ENCODE results near the gene EXOC3L1. TPM values are rescaled to one million over a fixed set of nuclear protein-coding genes. Genes with fewer than 3 reads are reported as not detected.

Gene EXOC3L1
- total RNA-seq, 4 donors from 2014 or later: 2.3 to 28.8 (median 3.4) TPM

DNA sequence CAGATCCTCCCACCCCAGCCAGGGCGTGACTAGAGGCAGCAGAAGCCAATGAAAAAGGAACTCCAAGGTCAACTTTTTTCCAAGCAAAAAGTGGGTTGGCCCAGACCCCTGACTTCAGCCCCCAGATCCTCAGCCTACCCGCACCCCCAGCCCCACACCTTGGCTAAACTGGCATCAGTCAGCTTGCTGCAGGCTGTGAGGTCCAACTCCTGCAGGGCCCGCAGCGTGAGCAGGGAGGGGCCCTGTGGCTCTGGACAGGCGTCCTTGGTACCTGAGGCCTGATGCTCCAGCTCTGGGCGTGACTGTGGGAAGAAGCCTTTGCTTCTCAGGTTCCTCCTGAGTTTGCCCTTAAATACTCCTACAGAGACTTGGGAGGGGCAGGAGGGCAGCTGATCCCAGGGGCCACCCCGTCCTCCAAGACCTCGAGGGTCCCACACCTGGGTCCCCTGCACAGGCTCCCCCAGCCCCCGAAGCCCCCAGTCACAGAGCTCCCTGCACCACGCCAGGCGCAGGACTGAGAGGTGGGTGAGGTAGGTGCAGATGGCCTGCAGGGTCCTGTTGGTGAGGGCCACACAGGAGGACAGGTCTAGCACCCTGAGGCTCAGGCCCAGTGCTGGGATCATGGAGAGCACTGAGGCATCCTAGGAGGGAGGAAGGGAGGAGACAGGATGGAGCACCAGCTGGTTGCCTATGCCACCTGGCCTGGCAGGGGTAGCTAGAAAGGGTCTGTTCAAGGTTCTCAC is 18.4 kb upstream of the EXOC3L1 start:
- TF ChIP-seq, protein P1, sequence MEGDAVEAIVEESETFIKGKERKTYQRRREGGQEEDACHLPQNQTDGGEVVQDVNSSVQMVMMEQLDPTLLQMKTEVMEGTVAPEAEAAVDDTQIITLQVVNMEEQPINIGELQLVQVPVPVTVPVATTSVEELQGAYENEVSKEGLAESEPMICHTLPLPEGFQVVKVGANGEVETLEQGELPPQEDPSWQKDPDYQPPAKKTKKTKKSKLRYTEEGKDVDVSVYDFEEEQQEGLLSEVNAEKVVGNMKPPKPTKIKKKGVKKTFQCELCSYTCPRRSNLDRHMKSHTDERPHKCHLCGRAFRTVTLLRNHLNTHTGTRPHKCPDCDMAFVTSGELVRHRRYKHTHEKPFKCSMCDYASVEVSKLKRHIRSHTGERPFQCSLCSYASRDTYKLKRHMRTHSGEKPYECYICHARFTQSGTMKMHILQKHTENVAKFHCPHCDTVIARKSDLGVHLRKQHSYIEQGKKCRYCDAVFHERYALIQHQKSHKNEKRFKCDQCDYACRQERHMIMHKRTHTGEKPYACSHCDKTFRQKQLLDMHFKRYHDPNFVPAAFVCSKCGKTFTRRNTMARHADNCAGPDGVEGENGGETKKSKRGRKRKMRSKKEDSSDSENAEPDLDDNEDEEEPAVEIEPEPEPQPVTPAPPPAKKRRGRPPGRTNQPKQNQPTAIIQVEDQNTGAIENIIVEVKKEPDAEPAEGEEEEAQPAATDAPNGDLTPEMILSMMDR (IDR thresholded peaks at IDR 0.05): no peak
- ATAC-seq (ENCODE audit: low FRiP score) (no peak), DNase-seq (ENCODE audit: low spot score) (no peak)

DNA sequence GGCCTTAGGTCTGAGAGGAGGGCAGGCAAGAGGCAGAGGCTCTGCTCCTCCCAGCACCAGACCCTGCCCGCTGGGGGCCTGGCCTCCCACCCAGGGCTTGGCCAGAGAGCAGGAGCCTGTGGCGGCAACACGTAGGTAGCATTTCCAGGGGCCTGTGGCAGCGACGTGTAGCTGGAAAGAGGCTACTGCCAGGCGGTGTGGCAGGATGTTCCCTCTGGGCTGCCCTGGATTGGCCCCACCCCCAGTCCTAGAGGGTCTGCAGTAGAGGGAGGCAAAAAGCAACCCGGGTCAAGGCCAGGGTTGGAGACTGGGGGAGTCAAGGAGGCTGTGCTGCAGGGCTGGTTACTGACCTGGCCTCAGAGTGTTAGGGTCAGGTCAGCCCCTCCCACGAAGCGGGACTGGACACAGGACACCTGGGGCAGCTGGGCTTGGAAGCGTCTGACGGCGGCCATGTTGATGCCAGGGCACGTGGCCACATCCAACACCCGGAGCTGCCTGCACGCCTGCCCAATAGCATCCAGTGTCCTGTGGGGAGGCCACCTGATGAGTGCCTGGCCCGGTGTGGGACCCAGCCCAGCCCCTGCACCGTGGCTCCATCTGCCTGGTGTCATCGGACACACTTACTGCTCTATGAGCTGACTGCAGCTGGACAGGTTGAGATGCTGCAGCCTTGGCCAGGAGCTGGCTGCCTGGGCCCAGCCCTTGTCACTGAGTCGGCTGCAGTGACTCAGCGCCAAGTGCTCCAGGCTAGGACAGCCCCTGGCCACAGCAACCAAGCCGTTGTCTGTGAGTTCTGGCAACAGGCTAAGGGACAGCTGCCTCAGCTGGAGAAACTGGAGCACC is 17.5 kb upstream of the EXOC3L1 start:
- DNase-seq (ENCODE audit: low spot score): no peak
- no peak for ATAC-seq (ENCODE audit: low FRiP score)
- TF ChIP-seq, protein P1 (IDR thresholded peaks at IDR 0.05): no peak

DNA sequence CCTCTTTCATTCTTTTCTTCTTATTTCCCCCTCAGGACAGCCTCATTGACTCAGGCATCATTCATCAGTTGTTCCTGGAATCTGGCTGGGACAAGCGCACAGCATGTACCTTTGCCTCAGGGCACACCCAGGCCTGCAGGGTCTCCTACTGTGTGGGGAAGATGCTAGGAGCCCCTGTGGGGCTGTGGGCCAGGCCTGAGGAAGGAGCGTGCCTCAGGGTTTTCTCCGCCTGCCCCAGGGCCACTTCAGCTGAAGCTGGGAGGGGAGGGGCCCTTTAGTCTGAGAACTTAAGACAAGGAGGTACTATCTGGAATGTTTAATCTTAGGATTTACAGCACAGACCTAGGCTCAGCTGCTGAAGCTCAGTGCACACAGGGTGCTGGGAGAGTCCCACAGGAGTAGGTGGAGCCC is 16.9 kb upstream of the EXOC3L1 start:
- ATAC-seq (ENCODE audit: low FRiP score): no peak

DNA sequence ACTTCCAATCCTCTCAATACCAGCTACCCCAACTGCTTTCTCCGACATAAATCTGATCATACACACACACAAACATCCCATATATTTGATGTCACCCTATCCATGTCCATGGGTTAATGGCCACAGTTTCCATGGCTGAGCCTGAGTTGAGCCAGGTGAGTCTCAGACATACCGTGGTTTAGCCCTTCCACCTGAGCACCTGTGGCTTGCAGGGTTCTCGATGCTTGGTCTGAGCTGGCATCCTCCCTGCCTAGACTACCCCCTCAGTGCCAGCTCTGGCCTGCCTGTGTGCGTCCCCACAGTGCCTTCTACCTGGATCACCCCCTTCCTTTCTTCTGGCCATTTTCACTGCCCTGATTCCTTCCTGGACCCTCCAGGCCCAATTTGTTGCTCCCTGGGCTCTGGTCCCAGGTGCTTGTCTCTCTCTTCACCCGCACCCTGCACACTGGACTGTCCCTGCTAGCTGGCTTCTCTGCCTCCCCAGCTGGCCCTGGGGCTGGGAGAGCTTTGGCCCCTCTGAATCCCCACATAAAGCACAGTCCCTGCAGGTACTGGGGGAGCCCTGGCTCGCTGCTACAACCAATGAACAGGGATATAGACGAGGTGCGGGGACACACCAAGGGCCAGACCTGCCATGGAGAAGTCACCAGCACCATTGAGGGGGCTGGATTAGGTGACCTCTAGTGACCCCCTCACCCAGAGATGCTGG is 16.3 kb upstream of the EXOC3L1 start:
- DNase-seq (ENCODE audit: low spot score): no peak
- no peak for ATAC-seq (ENCODE audit: low FRiP score)
- TF ChIP-seq, protein P1 (IDR thresholded peaks at IDR 0.05): no peak

More for the DNA sequence above, 16.9 kb upstream of the EXOC3L1 start:
- no peak for DNase-seq (ENCODE audit: low spot score)
- TF ChIP-seq, protein P1 (IDR thresholded peaks at IDR 0.05): no peak

DNA sequence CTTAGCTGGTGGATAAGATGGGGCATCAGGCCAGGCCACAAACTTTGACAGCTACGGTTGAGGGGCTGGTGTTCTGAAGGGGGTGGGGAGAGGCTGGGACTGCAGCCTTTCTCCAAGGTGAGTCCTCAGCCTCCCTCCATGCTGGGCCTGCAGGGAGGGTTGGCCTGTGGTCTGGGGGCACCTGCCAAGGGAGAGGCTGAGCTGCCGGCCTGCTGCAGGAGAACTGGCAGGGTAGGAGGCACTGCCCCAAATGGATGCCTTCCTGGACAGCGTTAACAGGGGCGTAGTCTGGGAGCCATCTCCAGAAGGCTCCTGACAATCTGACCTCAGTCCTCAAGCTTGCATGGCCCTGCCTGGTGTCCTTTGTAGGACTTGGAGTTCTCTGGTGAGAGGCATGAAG is 14.1 kb upstream of the EXOC3L1 start:
- DNase-seq (ENCODE audit: low spot score): no peak
- ATAC-seq (ENCODE audit: low FRiP score): no peak
- TF ChIP-seq, protein P1 (IDR thresholded peaks at IDR 0.05): no peak

DNA sequence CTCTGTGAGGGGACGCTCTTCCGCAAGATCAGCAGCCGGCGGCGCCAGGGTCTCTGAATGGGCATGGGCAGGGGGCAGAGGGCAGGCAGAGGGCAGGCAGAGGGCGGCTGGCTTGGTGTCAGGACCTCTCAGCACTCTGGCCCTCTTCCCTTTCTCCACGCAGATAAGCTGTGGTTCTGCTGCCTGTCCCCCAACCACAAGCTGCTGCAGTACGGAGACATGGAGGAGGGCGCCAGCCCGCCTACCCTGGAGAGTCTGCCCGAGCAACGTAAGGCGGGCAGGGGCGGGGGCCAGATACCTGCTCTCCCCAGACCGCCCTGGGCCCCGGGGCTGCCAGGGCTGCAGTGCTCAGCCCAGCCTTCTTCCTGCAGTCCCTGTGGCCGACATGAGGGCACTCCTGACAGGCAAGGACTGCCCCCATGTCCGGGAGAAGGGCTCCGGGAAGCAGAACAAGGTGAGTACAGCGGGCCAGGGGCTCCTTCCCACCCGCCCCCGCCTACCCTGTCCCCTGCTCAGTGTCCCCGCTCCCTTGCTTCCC is 13.1 kb upstream of the EXOC3L1 start:
- TF ChIP-seq, protein P1 (IDR thresholded peaks at IDR 0.05): no peak
- DNase-seq (ENCODE audit: low spot score) (no peak), ATAC-seq (ENCODE audit: low FRiP score) (no peak)

All from omental fat pad (tissue), 4 donors.